Effector memory CD8-positive, alpha-beta T cell (primary cell): Measurements from ENCODE around the gene PRF1.
A peak's percentile ranks its signal among the peaks of the same experiment; 100 is the strongest.

Experiments used
- ATAC-seq: fragments of 150-1000 bp; cut with Tn5 transposase; replicated peaks from 2 replicates; pipeline ENCODE4 v1.10.0; 2021; ENCODE audit warnings: mild to moderate bottlenecking, moderate library complexity
- DNase-seq, 3 experiments: peaks; one replicate each; pipeline ENCODE4 v3.0.0; 2021
- H3K27ac Mint-ChIP-seq, 2 donors: one replicate each; pipeline ENCODE4 v1.8.0; 2022; ENCODE audit warnings: mild to moderate bottlenecking in 2 of 2, mixed read lengths in 2 of 2, moderate library complexity in 2 of 2
- H3K27me3 Mint-ChIP-seq, 2 donors: one replicate each; pipeline ENCODE4 v1.8.0; 2022; ENCODE audit warnings: mixed read lengths in 2 of 2
- H3K36me3 Mint-ChIP-seq: one replicate; pipeline ENCODE4 v1.8.0; 2022; ENCODE audit warnings: mild to moderate bottlenecking, moderate library complexity, mixed read lengths; ENCODE audit not compliant: insufficient read depth
- H3K4me1 Mint-ChIP-seq, 2 donors: one replicate each; pipeline ENCODE4 v1.8.0; 2022; ENCODE audit warnings: low read depth in 2 of 2, mixed read lengths in 2 of 2
- H3K4me3 Mint-ChIP-seq, 2 donors: one replicate each; pipeline ENCODE4 v1.8.0; 2022; ENCODE audit warnings: mild to moderate bottlenecking in 2 of 2, mixed read lengths in 2 of 2, moderate library complexity in 2 of 2
- H3K9me3 Mint-ChIP-seq, 2 donors: one replicate each; pipeline ENCODE4 v1.8.0; 2022; ENCODE audit warnings: mixed read lengths in 2 of 2

Gene PRF1

GRCh38 chr10:70575486-70575873, 27.1 kb downstream of the PRF1 start:
- H3K4me1 Mint-ChIP-seq: peaks cover 62% of the 10 kb centered on the region in 2 donors
- peaks cover 27% of the 10 kb centered on the region for H3K36me3 Mint-ChIP-seq
- H3K27ac Mint-ChIP-seq: peak overlapping the region; percentile 81 to 90
- peaks cover 0 to 6% of the 10 kb centered on the region in 2 donors for H3K9me3 Mint-ChIP-seq
- peak overlapping the region; percentile 70 to 84 for H3K4me3 Mint-ChIP-seq
- no peak for DNase-seq
- no peak for ATAC-seq
- no peaks in the 10 kb centered on the region for H3K27me3 Mint-ChIP-seq

DNA sequence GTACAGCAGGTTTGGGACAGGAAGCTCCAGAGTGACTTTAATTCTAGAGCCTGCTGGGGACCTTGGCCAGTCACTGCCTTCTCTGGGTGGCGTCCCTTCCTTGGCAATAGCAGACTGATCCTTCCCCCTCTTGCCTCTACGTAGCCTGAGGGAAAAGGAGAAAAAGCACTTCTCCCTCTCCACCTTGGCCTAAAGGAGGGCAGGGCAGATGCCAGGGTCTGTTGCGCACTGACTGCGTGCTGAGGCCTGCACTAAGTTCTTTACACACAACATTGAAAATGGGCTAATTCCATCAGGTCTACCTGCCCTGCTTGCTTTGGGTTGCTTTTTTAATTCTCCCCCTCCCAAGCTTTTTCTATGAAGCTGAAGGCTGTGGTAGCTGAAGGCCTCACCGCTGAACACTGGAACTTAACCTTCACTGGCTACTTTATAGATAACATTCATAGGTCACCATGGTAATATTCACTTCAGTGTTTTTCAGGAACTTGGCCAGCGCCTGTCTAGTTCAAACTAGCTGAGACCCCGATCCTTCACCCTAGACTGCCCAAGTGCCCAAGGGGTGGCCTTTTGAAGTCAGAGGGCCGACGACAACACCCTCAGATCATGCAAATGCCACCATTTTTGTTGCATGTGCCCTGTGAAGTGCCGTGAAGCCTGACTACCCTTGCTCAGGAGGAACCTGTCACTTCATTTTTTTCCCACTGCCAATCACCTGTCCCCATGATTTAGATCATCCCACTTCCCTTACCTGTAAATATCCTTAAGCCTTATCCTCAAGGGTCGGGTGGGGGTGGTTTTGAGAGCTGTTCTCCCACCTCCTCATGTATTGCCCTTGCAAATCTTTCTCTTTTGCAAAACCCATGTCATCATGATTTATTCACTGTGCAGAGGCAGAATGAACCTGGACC, 28.7 kb downstream of the PRF1 start:
- Mint-ChIP-seq H3K36me3 (peaks cover 20% of the 10 kb centered on the region), H3K27me3 (no peaks in the 10 kb centered on the region), H3K9me3 (no peaks in the 10 kb centered on the region), H3K4me1 (peaks cover 56 to 59% of the 10 kb centered on the region in 2 donors), H3K4me3 (no peak overlapping the region), H3K27ac (no peak overlapping the region)
- DNase-seq (no peak), ATAC-seq (no peak)

DNA sequence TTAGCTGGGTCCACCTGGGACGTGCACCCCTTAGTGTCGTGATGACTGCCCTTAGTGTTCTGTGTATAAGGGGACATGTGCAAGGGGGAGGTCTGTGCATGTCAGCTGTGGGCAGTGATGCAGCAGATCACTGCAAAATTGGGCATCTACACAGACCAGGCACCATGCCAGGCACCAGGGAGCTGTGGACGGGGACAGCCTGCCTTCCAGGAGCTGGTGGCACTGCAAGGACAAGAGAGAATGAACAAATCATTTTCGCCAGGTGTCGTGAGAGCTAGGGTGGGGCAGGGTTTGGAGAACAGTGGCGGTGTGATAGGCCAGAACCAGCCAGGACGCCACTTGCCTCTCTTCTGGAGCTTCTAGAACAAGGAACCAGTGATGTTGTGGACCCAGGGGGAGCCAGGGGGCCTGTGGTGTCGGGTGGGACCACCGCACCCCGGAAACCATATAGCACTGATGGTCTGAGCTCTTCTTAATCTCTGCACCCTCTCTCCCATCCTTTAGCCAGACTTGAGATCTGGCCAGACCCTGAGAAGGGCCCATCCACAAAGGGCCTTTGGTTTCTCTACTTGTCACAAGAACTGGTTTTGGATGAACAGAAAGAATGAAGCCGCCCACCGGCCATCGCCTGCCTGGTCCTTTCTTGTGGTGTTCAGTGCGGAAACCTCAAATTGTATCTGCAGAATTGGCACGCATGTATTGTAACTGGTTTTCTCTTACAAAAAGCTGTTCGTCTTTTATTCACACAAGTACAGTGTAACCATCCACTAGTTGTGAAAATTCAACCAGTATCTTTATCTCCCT, 30.7 kb downstream of the PRF1 start:
- H3K4me3 Mint-ChIP-seq: no peak overlapping the region
- H3K27ac Mint-ChIP-seq: peak overlapping the region in 1 of 2 donors; percentile 25
- no peaks in the 10 kb centered on the region for H3K27me3 Mint-ChIP-seq
- peaks cover 16% of the 10 kb centered on the region for H3K36me3 Mint-ChIP-seq
- ATAC-seq (no peak), DNase-seq (no peak)
- H3K4me1 Mint-ChIP-seq: peaks cover 36 to 46% of the 10 kb centered on the region in 2 donors
- no peaks in the 10 kb centered on the region for H3K9me3 Mint-ChIP-seq

GRCh38 chr10:70571236-70571635, 31.3 kb downstream of the PRF1 start:
- Mint-ChIP-seq H3K4me3 (no peak overlapping the region), H3K27me3 (no peaks in the 10 kb centered on the region), H3K36me3 (peaks cover 10% of the 10 kb centered on the region), H3K9me3 (no peaks in the 10 kb centered on the region), H3K27ac (no peak overlapping the region), H3K4me1 (peaks cover 30 to 42% of the 10 kb centered on the region in 2 donors)
- no peak for ATAC-seq
- no peak for DNase-seq

- DNase-seq (no peak), ATAC-seq (no peak)
- peaks cover 26 to 39% of the 10 kb centered on the region in 2 donors for H3K4me1 Mint-ChIP-seq
- H3K36me3 Mint-ChIP-seq: peaks cover 7% of the 10 kb centered on the region
- H3K27ac Mint-ChIP-seq: no peak overlapping the region
- peak overlapping the region in 1 of 2 donors; percentile 25 for H3K4me3 Mint-ChIP-seq
- H3K9me3 Mint-ChIP-seq: no peaks in the 10 kb centered on the region
- no peaks in the 10 kb centered on the region for H3K27me3 Mint-ChIP-seq
Observed at GRCh38 chr10:70568781-70569495, 33.6 kb downstream of the PRF1 start.

DNA sequence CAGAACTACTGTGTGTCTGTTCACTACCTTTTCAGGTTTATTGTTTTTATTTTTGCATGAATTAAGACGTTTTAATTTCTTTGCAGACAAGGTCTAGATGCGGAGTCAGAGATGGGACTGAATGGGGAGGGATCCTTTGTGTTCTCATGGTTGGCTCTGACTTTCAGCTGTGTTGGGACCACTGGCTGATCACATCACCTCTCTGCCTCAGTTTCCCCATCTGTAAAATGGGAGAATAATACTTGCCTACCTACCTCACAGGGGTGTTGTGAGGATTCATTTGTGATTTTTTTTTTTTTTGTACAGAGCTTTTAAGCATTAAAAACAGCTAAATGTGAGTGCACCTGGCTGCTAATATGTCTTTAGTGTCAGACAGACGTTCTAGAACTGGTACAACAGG, 34.4 kb downstream of the PRF1 start:
- Mint-ChIP-seq H3K4me1 (peaks cover 29 to 41% of the 10 kb centered on the region in 2 donors), H3K36me3 (peaks cover 7% of the 10 kb centered on the region), H3K27ac (no peak overlapping the region), H3K27me3 (no peaks in the 10 kb centered on the region), H3K4me3 (no peak overlapping the region), H3K9me3 (no peaks in the 10 kb centered on the region)
- DNase-seq (no peak), ATAC-seq (no peak)

DNA sequence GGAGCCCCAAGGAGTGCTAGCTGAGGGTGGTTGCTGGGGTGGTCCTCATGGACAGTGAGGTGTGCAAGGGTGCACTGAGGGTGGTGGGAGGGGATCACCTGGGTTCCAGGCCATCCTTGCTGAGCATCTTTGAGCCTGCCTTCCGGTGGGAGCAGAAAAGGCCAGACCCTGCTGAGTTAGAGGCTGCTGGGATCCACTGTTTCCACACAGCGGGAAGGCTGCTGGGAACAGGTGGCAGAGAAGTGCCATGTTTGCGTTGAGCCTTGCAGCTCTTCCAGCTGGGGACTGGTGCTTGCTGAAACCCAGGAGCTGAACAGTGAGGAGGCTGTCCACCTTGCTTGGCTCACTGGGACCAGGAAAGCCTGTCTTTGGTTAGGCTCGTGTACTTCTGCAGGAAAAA, 34.9 kb downstream of the PRF1 start:
- ATAC-seq (no peak), DNase-seq (no peak)
- no peaks in the 10 kb centered on the region for H3K27me3 Mint-ChIP-seq
- no peaks in the 10 kb centered on the region for H3K9me3 Mint-ChIP-seq
- no peak overlapping the region for H3K4me3 Mint-ChIP-seq
- H3K36me3 Mint-ChIP-seq: peaks cover 7% of the 10 kb centered on the region
- H3K27ac Mint-ChIP-seq: no peak overlapping the region
- peaks cover 28 to 40% of the 10 kb centered on the region in 2 donors for H3K4me1 Mint-ChIP-seq

DNA sequence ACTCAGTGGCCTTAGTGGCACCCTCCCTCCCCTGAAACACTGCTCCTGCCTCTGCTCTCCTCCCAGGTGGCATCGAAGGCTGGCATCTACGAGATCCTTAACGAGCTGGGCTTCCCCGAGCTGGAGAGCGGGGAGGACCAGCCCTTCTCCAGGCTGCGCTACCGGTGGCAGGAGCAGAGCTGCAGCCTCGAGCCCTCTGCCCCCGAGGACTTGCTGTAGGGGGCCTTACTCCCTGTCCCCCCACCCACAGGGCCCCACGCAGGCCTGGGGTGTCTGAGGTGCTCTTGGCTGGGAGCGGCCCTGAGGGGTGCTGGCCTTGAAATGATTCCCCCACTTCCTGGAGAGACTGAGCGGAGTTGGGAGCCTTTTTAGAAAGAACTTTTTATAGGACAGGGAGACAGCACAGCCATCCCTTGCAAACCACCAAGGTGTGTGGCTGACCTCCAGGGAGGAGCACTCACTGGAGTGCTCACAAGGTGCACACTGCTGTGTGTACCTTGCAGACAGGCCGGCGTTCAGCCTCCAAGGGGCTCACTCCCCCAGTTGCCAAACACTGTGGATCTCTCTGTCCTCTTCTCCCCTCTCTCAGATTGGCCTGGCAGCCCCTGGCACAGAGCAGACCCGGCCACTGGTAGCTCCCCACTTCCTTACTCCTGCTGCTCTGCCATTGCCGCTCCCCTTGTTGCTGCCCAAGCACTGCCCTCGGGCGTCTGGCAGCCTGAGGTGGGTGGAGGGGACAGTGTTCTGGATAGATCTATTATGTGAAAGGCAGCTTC, 35.8 kb downstream of the PRF1 start:
- peaks cover 26 to 40% of the 10 kb centered on the region in 2 donors for H3K4me1 Mint-ChIP-seq
- ATAC-seq (no peak), DNase-seq (no peak)
- peaks cover 5% of the 10 kb centered on the region for H3K36me3 Mint-ChIP-seq
- H3K9me3 Mint-ChIP-seq: no peaks in the 10 kb centered on the region
- H3K27ac Mint-ChIP-seq: peak overlapping the region; percentile 67 to 88
- no peak overlapping the region for H3K4me3 Mint-ChIP-seq
- no peaks in the 10 kb centered on the region for H3K27me3 Mint-ChIP-seq

DNA sequence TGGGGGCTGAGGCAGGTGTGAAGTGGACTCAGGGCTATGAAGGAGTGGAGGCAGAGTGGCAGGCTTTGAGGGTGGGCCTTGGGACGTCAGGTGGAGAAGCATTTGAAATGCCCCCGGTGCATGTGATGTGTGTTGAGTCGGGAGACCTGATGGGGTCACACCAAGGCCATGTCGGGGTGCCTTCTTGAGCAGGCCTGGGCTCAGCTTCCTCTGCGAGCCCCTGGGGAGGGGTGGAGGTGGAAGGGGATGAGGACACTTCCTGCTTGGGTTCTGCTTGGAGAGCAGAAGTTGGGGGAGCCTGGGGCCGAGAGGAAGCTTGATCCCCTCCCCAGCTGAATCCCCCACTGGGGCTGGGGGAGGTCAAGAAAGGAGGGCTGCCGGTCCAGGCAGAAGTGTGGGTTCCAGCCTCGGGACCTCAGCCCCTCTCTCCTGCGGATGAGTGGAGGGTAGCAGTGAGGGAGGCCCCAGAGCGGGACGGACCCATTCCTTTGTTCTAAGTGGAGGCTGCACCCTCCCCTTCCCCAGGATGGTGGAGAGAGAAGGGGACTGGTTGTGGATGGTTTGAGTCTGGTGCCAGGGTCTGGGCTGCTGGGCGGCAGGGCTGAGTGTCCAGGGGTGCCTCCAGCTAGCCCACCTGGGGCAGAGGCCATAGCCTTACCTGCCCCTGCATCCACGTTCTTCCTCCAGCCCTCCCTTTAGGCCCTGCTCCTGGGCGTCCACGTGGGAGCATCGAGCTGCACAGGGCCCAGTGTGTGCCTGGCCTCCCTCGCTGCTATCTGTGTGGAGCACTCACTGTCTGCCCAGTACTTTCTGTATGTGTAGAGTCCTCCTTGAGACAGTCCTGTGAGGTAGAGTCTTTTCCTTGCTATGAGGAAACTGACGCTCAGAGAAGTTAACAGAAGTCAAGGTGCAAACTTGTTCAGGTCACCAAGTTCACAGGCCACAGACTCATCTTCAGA, 36.7 kb downstream of the PRF1 start:
- H3K36me3 Mint-ChIP-seq: peaks cover 3% of the 10 kb centered on the region
- no peak for DNase-seq
- no peaks in the 10 kb centered on the region for H3K9me3 Mint-ChIP-seq
- H3K4me1 Mint-ChIP-seq: peaks cover 34 to 39% of the 10 kb centered on the region in 2 donors
- H3K27me3 Mint-ChIP-seq: no peaks in the 10 kb centered on the region
- no peak for ATAC-seq
- peak overlapping the region; percentile 67 to 80 for H3K27ac Mint-ChIP-seq
- no peak overlapping the region for H3K4me3 Mint-ChIP-seq

GRCh38 chr10:70564901-70565351, 37.6 kb downstream of the PRF1 start:
- Mint-ChIP-seq H3K27ac (peak overlapping the region; percentile 44 to 80), H3K4me1 (peaks cover 33 to 38% of the 10 kb centered on the region in 2 donors), H3K4me3 (no peak overlapping the region), H3K9me3 (no peaks in the 10 kb centered on the region), H3K27me3 (no peaks in the 10 kb centered on the region), H3K36me3 (peaks cover 3% of the 10 kb centered on the region)
- peak; percentile 76 for ATAC-seq
- peak in 1 of 3 experiments; percentile 17 for DNase-seq

- ATAC-seq (no peak), DNase-seq (no peak)
- H3K9me3 Mint-ChIP-seq: no peaks in the 10 kb centered on the region
- H3K4me3 Mint-ChIP-seq: no peak overlapping the region
- H3K27me3 Mint-ChIP-seq: no peaks in the 10 kb centered on the region
- H3K27ac Mint-ChIP-seq: peak overlapping the region in 1 of 2 donors; percentile 44
- peaks cover 3% of the 10 kb centered on the region for H3K36me3 Mint-ChIP-seq
- peaks cover 35 to 41% of the 10 kb centered on the region in 2 donors for H3K4me1 Mint-ChIP-seq
Observed at GRCh38 chr10:70564113-70564725, 38.3 kb downstream of the PRF1 start.
